ENCODE results near the gene NPC1L1.

GRCh38 chr7:44541876-44542610 lies 913 bp upstream of the NPC1L1 start:
- no peak for TF ChIP-seq EZH2 (IDR thresholded peaks at IDR 0.05; ENCODE audit: borderline replicate concordance)
- no peak for TF ChIP-seq CTCF (IDR thresholded peaks at IDR 0.05; ENCODE audit: poor library complexity)
- TF ChIP-seq EZH2phosphoT487 (IDR thresholded peaks at IDR 0.05; ENCODE audit: low read depth, severe bottlenecking, unreplicated experiment): no peak

Measured in hepatocyte (in vitro differentiated cells).